GM19467 (cell line): Measurements from ENCODE around the gene EXOC5.

Source experiments
- ATAC-seq: cut with Tn5 transposase; IDR thresholded peaks from one replicate; pipeline ENCODE4 v1.9.1; 2021; ENCODE audit warnings: mild to moderate bottlenecking, moderate library complexity; ENCODE audit not compliant: unreplicated experiment

Gene EXOC5

DNA sequence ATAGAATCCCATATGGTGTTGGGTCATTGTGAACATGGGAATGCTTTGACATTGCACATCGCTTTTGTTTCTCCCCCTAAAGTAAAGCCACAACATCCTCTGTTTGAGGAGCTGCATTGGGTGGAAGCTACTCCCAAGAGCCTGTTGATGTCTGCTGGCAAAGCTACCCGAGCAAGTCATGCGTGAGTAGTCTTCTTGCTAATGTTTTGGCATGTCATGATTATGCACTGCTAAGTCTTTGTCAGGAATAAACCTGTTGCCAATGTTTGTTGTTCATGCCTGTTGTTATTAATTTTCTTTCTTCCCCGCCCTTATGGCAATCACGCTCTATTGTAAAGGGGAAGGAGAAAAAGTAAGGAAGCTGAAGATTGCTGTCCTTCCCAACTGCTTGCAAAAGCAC, 97.3 kb downstream of the EXOC5 start:
- no peak for ATAC-seq

GRCh38 chr14:57169901-57170300, 98.8 kb downstream of the EXOC5 start:
- no peak for ATAC-seq

DNA sequence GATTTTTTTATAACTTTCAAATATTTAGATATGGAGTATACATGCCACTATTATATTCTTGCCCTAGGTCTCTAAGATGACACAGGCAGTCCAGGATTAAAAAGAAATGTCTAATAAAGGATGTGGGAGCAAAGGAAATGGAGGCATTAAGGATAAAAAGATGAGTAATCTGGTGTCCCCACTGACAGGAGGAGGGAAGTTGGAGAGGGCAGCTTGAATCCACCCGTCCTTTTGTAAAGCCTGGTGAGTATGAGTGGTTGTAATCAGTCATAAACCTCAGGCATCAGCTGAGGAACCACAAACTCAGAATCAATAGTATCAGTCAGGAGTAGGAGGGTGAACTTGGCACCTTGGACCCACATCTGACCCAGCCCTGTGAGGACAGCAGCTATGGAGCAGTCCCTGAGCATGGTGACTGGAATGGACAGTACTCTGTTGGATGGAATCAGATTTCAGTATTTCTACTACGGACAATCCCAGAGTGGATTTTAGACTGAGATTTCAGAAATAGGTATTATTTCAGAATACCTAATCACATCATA, 100.5 kb downstream of the EXOC5 start:
- no peak for ATAC-seq

GRCh38 chr14:57161583-57162234, 107.0 kb downstream of the EXOC5 start:
- no peak for ATAC-seq

DNA sequence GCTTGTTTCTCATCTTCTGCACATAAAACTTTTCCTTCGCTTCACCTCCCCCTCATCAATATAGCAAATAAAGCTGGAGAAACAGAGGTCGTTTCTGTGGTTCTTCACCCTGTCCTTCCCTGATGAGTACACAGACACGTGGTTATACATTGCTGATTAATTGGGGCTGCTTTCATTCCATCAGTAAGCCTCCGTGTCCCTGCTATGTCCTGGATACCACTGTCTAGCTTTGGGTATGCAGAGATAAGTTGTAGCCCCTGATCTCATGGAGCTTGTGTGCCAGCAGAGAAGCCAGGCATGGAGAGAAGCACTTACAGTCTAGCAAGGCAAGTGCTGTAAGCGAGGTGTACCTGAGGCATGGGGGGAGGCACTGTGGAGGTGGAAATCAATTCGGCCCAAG, 108.4 kb downstream of the EXOC5 start:
- ATAC-seq, result no peak

- no peak for ATAC-seq
These were observed 115.4 kb downstream of the EXOC5 start for GRCh38 chr14:57153286-57153685.
